GM12878 (cell line): ENCODE data around the gene ADORA2B. TPM values are rescaled to one million over a fixed set of nuclear protein-coding genes. Genes with fewer than 3 reads are reported as not detected.
"Not testable (repeated sequence)": the region's sequence is repeated elsewhere in the genome, so short reads cannot be mapped to it uniquely, and the experiment has no call there.

ENCODE experiments used
- ATAC-seq: fragments of 200-7000 bp; cut with Tn5 transposase; 3 replicates; pipeline ENCODE4 v1.9.1; 2020; ENCODE audit warnings: mild to moderate bottlenecking, moderate library complexity
- BruUV-seq: library from RNA; stranded (reverse); fragments of 400-500 nt; replicated peaks from 2 replicates; lab custom pipeline; 2021; lab: Mats Ljungman, UMichigan
- CTCF ChIA-PET: fragments of 300-600 bp; sonication (Branson Sonifier 250); formaldehyde crosslinking; extraction: SDS; loops from one replicate; lab custom pipeline; 2021; ENCODE audit warnings: inconsistent platforms; lab: Yijun Ruan, JAX
- POLR2A ChIA-PET: fragments of 350-600 bp; formaldehyde crosslinking; extraction: SDS; loops from one replicate; lab custom pipeline; 2021; ENCODE audit warnings: inconsistent platforms; lab: Charles Lee
- RAD21 ChIA-PET: fragments of 300-600 bp; sonication (Branson Sonifier 250); formaldehyde crosslinking; loops from one replicate; lab custom pipeline; 2023; ENCODE audit warnings: antibody characterized with exemption; ENCODE audit not compliant: unreplicated experiment; lab: Charles Lee
- SMC1A ChIA-PET: fragments of 300-600 bp; sonication (Branson Sonifier 250); formaldehyde crosslinking; loops from one replicate; lab custom pipeline; 2023; ENCODE audit not compliant: unreplicated experiment, uncharacterized antibody; lab: Charles Lee
- DNase-seq: peaks from one replicate; pipeline ENCODE4 v3.0.0-alpha.2; 2011; ENCODE audit warnings: low read depth, low spot score
- FAIRE-seq: peaks from 3 replicates; lab custom pipeline; 2011; peaks lifted over from hg19 to GRCh38; lab: Jason Lieb, UNC
- H2AFZ ChIP-seq: 2 replicates; pipeline ENCODE4 v1.6.0; 2011; ENCODE audit warnings: low read depth, low read length, control low read depth; ENCODE audit not compliant: control insufficient read depth
- H3K27ac ChIP-seq: 2 replicates; pipeline ENCODE4 v1.5.1; 2011; ENCODE audit warnings: control low read depth; ENCODE audit not compliant: control insufficient read depth, insufficient read depth
- H3K27me3 ChIP-seq, 2 experiments: replicated peaks in 1 of 2; 2 replicates each; pipeline versions ENCODE4 v1.6.0 to v1.6.1; 2011; ENCODE audit warnings: low read length in 1 of 2; ENCODE audit not compliant: control insufficient read depth in 2 of 2, insufficient read depth in 2 of 2
- H3K36me3 ChIP-seq, 2 experiments: 2 replicates each; pipeline ENCODE4 v1.5.1; 2011; ENCODE audit warnings: low read length in 1 of 2; ENCODE audit not compliant: control insufficient read depth in 2 of 2, insufficient read depth in 2 of 2
- H3K4me1 ChIP-seq: 2 replicates; pipeline ENCODE4 v1.6.1; 2011; ENCODE audit warnings: mild to moderate bottlenecking, low read length, moderate library complexity, mixed read lengths; ENCODE audit not compliant: control insufficient read depth, insufficient read depth
- H3K4me2 ChIP-seq: 2 replicates; pipeline ENCODE4 v1.6.0; 2011; ENCODE audit warnings: control low read depth; ENCODE audit not compliant: control insufficient read depth, insufficient read depth
- H3K4me3 ChIP-seq: fragments of 200-600 bp; sonication (generic); 2 replicates; pipeline ENCODE4 v1.5.1; 2016
- H3K79me2 ChIP-seq: 2 replicates; pipeline ENCODE4 v1.6.0; 2011; ENCODE audit warnings: low read length; ENCODE audit not compliant: control insufficient read depth, insufficient read depth
- H3K9ac ChIP-seq: 2 replicates; pipeline ENCODE4 v1.8.0; 2011; ENCODE audit warnings: low read length, control low read depth, mixed read lengths; ENCODE audit not compliant: control insufficient read depth, insufficient read depth
- H3K9me3 ChIP-seq: replicated peaks from 3 replicates; pipeline ENCODE4 v1.5.1; 2011; ENCODE audit warnings: mild to moderate bottlenecking, low read length; ENCODE audit not compliant: control insufficient read depth, insufficient read depth
- H4K20me1 ChIP-seq: 2 replicates; pipeline ENCODE4 v1.6.0; 2011; ENCODE audit not compliant: control insufficient read depth, insufficient read depth
- ASH2L ChIP-seq: fragments of 300-600, 200-600 bp; sonication (generic); IDR thresholded peaks from 2 replicates; pipeline ENCODE4 v1.6.1; 2017; ENCODE audit warnings: low read depth, mild to moderate bottlenecking, borderline replicate concordance
- CREB1 ChIP-seq: IDR thresholded peaks from 2 replicates; pipeline ENCODE4 v1.6.1; 2012; ENCODE audit warnings: low read depth, mild to moderate bottlenecking, inconsistent platforms
- DPF2 ChIP-seq: fragments of 450-650 bp; IDR thresholded peaks from 2 replicates; pipeline ENCODE4 v1.6.1; 2017; ENCODE audit warnings: mild to moderate bottlenecking
- EED ChIP-seq: sonication (generic); IDR thresholded peaks from 2 replicates; pipeline ENCODE4 v1.6.1; 2016; ENCODE audit warnings: antibody characterized with exemption, low read depth
- EGR1 ChIP-seq, 2 experiments: IDR thresholded peaks; 1 replicate in 1 of 2; 2 replicates in 1 of 2; pipeline ENCODE4 v1.6.1; 2011 to 2012; ENCODE audit warnings: low read depth in 2 of 2, low read length in 2 of 2, borderline replicate concordance in 1 of 2, mild to moderate bottlenecking in 1 of 2, moderate library complexity in 1 of 2
- EP300 ChIP-seq, 2 experiments: fragments of 150-350 bp in 1 of 2; IDR thresholded peaks; 2 replicates each; pipeline ENCODE4 v1.6.1; 2011 to 2012; ENCODE audit warnings: low read depth in 2 of 2, low read length in 2 of 2, borderline replicate concordance in 1 of 2, improper control_type of control experiment in 1 of 2, inconsistent platforms in 1 of 2; ENCODE audit not compliant: control insufficient read depth in 1 of 2
- ESRRA ChIP-seq: IDR thresholded peaks from 2 replicates; pipeline ENCODE4 v1.6.1; 2012; ENCODE audit warnings: mild to moderate bottlenecking, low read length, improper control_type of control experiment
- HCFC1 ChIP-seq: fragments of 150-350 bp; IDR thresholded peaks from 2 replicates; pipeline ENCODE4 v1.6.1; 2014; ENCODE audit warnings: low read length
- HDAC2 ChIP-seq: fragments of 200-600 bp; sonication (generic); IDR thresholded peaks from 2 replicates; pipeline ENCODE4 v1.6.1; 2017
- MTA2 ChIP-seq: fragments of 450-650 bp; IDR thresholded peaks from 2 replicates; pipeline ENCODE4 v1.6.1; 2016; ENCODE audit warnings: low read depth, mild to moderate bottlenecking, moderate library complexity
- NFYA ChIP-seq: IDR thresholded peaks from 2 replicates; pipeline ENCODE4 v1.6.1; 2011; ENCODE audit warnings: low read depth, mild to moderate bottlenecking, low read length, improper control_type of control experiment, borderline replicate concordance
- RB1 ChIP-seq: fragments of 450-650 bp; formaldehyde crosslinking; IDR thresholded peaks from 2 replicates; pipeline ENCODE4 v1.6.1; 2017; ENCODE audit warnings: mild to moderate bottlenecking, borderline replicate concordance
- SKIL ChIP-seq: fragments of 450-650 bp; IDR thresholded peaks from 2 replicates; pipeline ENCODE4 v1.6.1; 2017; ENCODE audit warnings: mild to moderate bottlenecking, low read depth, inconsistent platforms; ENCODE audit not compliant: poor library complexity, severe bottlenecking
- TBL1XR1 ChIP-seq: IDR thresholded peaks from 2 replicates; pipeline ENCODE4 v1.6.1; 2012; ENCODE audit warnings: low read depth, low read length, improper control_type of control experiment
- ZBTB33 ChIP-seq: fragments of 450-650 bp; IDR thresholded peaks from 2 replicates; pipeline ENCODE4 v1.6.1; 2017; ENCODE audit warnings: mild to moderate bottlenecking
- ZNF384 ChIP-seq: IDR thresholded peaks from 2 replicates; pipeline ENCODE4 v1.6.1; 2012; ENCODE audit warnings: low read depth, mild to moderate bottlenecking, low read length, improper control_type of control experiment, borderline replicate concordance
- ZNF622 ChIP-seq: fragments of 450-650 bp; IDR thresholded peaks from 2 replicates; pipeline ENCODE4 v1.6.1; 2017; ENCODE audit warnings: mild to moderate bottlenecking, inconsistent platforms
- WGBS: methylation state at CpG from one replicate; pipeline ENCODE4 v1.1.6; 2016; ENCODE audit warnings: low lambda C conversion rate; ENCODE audit not compliant: insufficient replicate concordance, insufficient coverage; ENCODE audit errors: missing lambda C conversion rate; 5-methylcytosine and 5-hydroxymethylcytosine counted together
- in situ Hi-C: fragments of 300-500 bp; cut with MboI; formaldehyde crosslinking; loops from 9 replicates; pipeline ENCODE4 v1.14.3; 2018; ENCODE audit warnings: mixed read lengths
- intact Hi-C: fragments of 100-400 bp; cut with micrococcal nuclease; formaldehyde crosslinking; loops from one replicate; pipeline ENCODE4 v1.14.2; 2022; ENCODE audit not compliant: unreplicated experiment
- polyA plus RNA-seq, 11 experiments: library from polyadenylated mRNA; depleted of rRNA in 4 of 11; unstranded in 6 of 11; stranded (reverse) in 5 of 11; fragments of >200 nt; fragmentation: Nextera tagmentation in 4 of 11; fragmentation: Illumina TruSeq in 1 of 11; extraction: Ambion mirVana in 4 of 11; extraction: Trizol in 1 of 11; gene quantifications; 1 replicate in 1 of 11; 2 replicates in 10 of 11; pipeline versions ENCODE4 v1.2.1 to v1.2.3, GENCODE V29; 2011 to 2016; ENCODE audit warnings: inconsistent platforms in 2 of 11, missing spikeins in 2 of 11, low read depth in 1 of 11
- total RNA-seq, 4 experiments: library from RNA; depleted of rRNA in 3 of 4; stranded (reverse); fragments of >200 nt in 3 of 4; fragmentation: Illumina TruSeq in 1 of 4; extraction: Trizol in 1 of 4; gene quantifications; 2 replicates each; pipeline versions ENCODE4 v1.2.1 to v1.2.3, GENCODE V29; 2013 to 2021

Gene ADORA2B
- total and polyA plus RNA-seq, 10 of the 15 experiments (the other 5 are each of a cell fraction or from before 2014, with no cell fraction given) = 0.05 to 0.42 (median 0.17) TPM

GRCh38 chr17:15935891-15936290, 9.0 kb upstream of the ADORA2B start:
- intact Hi-C loops = no loop called here
- ATAC-seq (no peak), DNase-seq (no peak), FAIRE-seq (no peak)
- H3K27me3 ChIP-seq = peaks cover 0 to 3% of the 10 kb centered on the region in 2 experiments; a peak in 1 of 4 replicates
- ChIA-PET CTCF (no interaction called here), SMC1A (no interaction called here), POLR2A (no interaction called here), RAD21 (no interaction called here)
- BruUV-seq = no TSS peak
- H3K4me1 ChIP-seq = no peaks in the 10 kb centered on the region
- in situ Hi-C loops = no loop called here
- no peaks in the 10 kb centered on the region for H3K79me2 ChIP-seq
- no peaks in the 10 kb centered on the region for H3K36me3 ChIP-seq
- H4K20me1 ChIP-seq = no peaks in the 10 kb centered on the region
- no peak overlapping the region for H3K4me2 ChIP-seq
- TF ChIP-seq MTA2 (no peak), HCFC1 (no peak), EED (no peak), EP300 (IDR thresholded peaks at IDR 0.05; ENCODE audit: borderline replicate concordance in 1 of 2, control insufficient read depth in 1 of 2, low read depth in 2 of 2, low read length in 2 of 2) (no peak), ASH2L (no peak), ZNF384 (no peak), EGR1 (IDR thresholded peaks at IDR 0.05; ENCODE audit: borderline replicate concordance in 1 of 2, low read depth in 2 of 2, low read length in 2 of 2) (no peak), ZBTB33 (no peak), ESRRA (no peak), RB1 (no peak), CREB1 (no peak), SKIL (no peak), NFYA (no peak), HDAC2 (no peak), ZNF622 (no peak), TBL1XR1 (no peak), DPF2 (no peak)
- H3K9me3 ChIP-seq = no peaks in the 10 kb centered on the region; the same call in 2 of the 3 replicates
- no peak overlapping the region for H3K4me3 ChIP-seq
- H2AFZ ChIP-seq = no peak overlapping the region
- 54% methylated on average over 7 of the region's 7 CpGs for WGBS
- H3K9ac ChIP-seq = no peak overlapping the region
- no peak overlapping the region for H3K27ac ChIP-seq

GRCh38 chr17:15936481-15936880, 8.4 kb upstream of the ADORA2B start:
- H3K4me2 ChIP-seq, H2AFZ ChIP-seq, H3K79me2 ChIP-seq, DNase-seq, H3K9ac ChIP-seq, H3K27me3 ChIP-seq, ATAC-seq, H3K9me3 ChIP-seq, POLR2A ChIA-PET, SMC1A ChIA-PET, H3K36me3 ChIP-seq, RAD21 ChIA-PET, intact Hi-C loops, CTCF ChIA-PET, H3K4me1 ChIP-seq, in situ Hi-C loops, H3K27ac ChIP-seq, BruUV-seq, H4K20me1 ChIP-seq, FAIRE-seq, H3K4me3 ChIP-seq: not testable (repeated sequence)
- WGBS = 92% methylated on average over 4 of the region's 4 CpGs
